PFSK-1 (cell line): ENCODE data around the gene GLIS1.

ENCODE experiments used
- POLR2AphosphoS5 ChIP-seq: IDR thresholded peaks from 2 replicates; pipeline ENCODE4 v1.6.1; 2012; ENCODE audit warnings: low read depth, mild to moderate bottlenecking, control low read depth, low read length, moderate library complexity
- SIN3A ChIP-seq: IDR thresholded peaks from 2 replicates; pipeline ENCODE4 v1.6.1; 2012; ENCODE audit warnings: mild to moderate bottlenecking, low read length, moderate library complexity, borderline replicate concordance; ENCODE audit not compliant: insufficient read depth
- TAF1 ChIP-seq: IDR thresholded peaks from 2 replicates; pipeline ENCODE4 v1.6.1; 2012; ENCODE audit warnings: low read length, control low read depth, borderline replicate concordance; ENCODE audit not compliant: insufficient read depth

DNA sequence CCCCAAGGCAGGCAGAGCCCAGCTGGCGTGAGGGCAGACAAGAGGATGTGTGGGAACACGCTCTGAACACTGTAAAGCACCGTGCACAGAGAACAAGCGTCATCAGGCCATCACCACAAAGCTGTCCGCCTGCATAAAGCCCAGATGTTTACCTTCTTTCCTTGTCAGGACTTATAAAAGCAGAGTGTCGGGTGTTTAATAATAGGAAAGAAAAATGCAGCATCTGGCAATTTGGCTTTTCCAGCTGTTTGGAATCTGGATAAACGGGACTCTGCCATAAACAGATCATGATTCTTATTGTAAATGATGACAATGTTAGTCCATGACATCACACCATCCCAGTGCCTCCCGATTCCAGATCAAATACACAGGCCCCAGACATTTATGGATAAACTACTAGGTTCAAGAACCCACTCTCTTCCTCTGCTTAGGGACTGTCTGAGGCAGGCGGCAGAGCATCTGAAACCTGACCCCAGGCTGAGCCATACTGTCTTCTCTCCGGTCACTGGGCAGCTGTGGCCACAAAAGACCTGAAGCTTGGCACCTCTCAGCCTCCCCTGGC is 4.2 kb downstream of the GLIS1 start:
- no peak for TF ChIP-seq POLR2AphosphoS5
- no peak for TF ChIP-seq SIN3A
- TF ChIP-seq TAF1, result no peak
